ENCODE measurements around the gene MEP1A.
A peak's percentile ranks its signal among the peaks of the same experiment; 100 is the strongest.
"Not testable (repeated sequence)": the region's sequence is repeated elsewhere in the genome, so short reads cannot be mapped to it uniquely, and the experiment has no call there.

The MEP1A gene

GRCh38 chr6:46777476-46778346 is 15.5 kb upstream of the MEP1A start:
- peak; percentile 13 for DNase-seq

DNA sequence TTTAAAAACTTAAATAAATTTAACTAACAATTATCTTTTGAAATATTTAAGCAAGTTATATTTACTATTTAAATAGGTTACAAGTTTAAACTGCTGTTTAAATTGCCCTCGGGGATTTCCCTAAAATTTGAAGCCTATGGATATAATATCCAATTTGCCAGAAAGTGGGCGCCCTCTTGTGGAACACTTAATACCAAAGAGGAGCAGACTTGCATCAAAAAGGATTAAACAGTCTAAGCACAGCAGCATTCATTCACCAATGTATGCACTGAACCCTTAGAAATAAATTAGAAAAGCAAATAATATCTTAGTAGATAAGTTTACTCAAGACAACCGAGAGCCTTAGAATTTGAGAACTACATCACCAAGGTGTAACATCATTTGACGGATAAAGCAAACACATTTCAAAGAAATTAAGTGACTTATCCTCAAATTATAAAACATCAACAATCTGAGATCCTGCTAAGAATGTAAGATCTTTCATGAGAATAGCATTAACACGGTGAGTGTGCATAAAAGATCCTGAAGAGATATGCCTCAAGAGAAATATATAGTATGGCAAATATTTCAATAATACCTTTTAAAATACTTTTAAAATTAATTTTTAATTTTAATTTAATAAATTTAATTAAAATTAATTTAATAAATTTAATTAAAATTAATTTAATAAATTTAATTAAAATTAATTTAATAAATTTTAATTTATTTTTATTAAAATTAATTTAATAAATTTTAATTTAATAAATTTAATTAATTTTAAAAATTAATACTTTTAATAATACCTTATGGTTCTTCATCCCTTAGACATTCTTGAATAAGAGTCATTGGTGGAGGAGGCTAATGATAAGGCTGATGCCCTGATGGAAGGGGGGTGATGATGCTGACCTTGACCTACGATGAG is 11.5 kb upstream of the MEP1A start:
- DNase-seq = no peak

- DNase-seq = no peak
Observed at GRCh38 chr6:46784535-46784934, 8.7 kb upstream of the MEP1A start.

DNA sequence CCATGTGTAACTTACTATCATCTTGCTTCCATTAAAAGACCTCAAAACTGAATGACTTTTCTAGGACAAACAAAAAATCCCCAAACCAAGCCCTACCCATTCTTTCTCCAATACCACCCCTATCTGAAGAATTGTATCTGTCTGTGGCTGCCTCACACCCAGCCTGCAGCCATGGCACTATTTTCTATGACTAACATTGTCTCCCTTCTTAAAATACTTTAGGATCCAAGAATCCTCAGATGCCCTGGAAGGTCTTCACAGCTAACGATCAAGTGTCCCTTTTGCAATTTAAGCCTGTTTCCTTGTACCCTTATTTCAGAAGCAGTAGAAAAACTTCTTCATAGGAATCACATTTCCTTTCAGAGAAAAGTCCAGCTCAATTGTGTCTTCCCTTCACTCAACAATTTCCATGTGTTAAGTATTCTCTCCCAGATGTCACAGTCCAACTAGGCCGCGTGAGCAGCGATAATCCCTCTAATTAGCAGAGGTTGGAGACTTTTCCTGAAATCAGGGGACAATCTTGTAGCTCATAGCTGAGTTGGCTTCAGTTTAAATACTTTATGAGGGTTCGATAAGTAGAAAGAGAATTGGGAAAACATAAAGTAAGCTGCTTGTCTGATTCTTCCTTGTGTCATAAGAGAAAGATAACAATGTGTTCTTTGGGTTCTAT is 5.2 kb upstream of the MEP1A start:
- no peak for DNase-seq

DNA sequence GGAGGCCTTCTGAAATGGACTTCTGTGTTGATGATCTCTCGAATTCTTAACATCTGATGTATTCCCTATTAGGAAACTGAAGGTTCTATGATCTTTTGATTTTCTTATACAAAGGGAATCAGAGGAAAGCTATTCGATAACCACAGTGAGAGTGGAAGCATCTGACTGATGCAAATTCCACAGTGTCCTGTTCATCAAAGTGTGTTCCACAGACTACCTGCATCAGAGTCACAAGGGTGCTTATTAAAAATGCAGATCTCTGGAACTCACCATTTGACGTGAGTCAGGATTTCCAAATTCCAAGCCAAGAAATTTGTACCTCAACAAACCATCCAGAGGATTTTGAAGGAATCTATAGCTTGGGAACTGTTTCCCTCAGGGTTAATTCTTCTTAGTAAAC is 4.4 kb upstream of the MEP1A start:
- no peak for DNase-seq

DNA sequence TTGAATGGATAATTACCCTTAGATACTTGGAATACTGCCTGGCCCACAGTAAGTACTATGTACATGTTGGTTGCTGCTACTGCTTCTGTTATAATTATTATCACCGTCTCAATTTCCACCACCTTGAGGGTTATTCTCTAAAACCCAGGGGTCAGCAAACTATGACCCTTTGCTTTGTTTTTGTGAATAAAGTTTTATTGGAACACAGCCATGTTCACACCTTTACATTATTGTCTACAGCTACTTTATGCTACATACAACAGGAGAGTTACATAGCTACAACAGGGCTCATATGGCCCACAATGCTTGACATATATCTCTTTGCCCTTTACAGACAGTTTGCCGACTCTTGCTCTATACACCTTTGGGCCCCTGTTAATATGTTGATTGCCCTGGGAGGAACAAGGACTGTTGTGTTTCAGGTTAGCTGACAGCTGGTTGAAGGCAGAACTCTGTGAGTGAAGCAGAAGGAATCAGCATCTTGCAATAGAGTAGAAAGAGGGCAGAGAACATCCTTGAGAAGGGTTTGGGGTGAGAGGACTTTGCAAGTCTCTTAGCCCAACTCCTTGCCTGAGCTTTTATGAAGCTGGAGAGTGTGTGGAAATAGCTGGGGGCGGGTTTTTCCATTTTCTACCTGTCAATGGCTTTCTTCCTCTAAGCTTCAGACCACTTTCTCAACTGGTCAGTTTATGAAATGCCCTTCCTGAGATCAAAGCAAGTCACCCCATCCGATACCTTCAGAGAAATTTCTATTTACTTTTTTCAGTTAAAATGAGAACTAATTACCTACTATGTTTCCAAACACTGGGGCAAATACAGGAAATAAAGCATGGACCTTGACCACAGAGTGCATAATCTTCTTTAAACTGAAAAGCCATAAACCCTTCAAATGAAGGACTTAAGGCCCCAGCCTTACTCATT is 3.5 kb upstream of the MEP1A start:
- no peak for DNase-seq

DNA sequence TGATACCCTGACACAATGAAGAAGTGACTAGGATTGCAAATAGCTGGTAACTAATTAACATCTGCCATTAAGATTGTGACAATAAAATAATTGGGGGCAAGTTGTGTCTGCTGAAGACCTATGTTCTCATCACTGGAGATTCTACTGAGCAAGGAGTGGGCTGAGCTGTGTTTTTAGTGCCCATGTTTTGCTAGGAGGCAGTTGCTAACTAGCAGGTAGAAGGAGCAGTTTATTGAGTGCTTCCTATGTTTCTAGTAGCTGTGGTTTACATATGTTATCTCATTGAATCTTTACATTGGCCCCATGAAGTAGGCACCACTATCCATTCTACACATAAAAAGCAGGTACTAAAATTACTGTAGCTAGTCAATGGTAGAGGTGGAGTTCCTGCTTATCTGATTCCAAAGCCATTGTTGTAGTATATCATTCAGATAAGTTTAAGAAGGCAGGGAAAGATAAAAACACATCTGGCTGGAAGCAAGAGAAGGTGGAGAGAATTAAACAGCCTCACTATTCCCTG is 2.8 kb upstream of the MEP1A start:
- DNase-seq = no peak

- no peak for DNase-seq
Observed at GRCh38 chr6:46792635-46793034, 554 bp upstream of the MEP1A start.

- DNase-seq = no peak
Observed at GRCh38 chr6:46794068-46794467, 879 bp downstream of the MEP1A start.

GRCh38 chr6:46795816-46796215 is 2.6 kb downstream of the MEP1A start:
- DNase-seq = no peak

- DNase-seq = no peak
Observed at GRCh38 chr6:46796848-46797580, 3.8 kb downstream of the MEP1A start.

DNA sequence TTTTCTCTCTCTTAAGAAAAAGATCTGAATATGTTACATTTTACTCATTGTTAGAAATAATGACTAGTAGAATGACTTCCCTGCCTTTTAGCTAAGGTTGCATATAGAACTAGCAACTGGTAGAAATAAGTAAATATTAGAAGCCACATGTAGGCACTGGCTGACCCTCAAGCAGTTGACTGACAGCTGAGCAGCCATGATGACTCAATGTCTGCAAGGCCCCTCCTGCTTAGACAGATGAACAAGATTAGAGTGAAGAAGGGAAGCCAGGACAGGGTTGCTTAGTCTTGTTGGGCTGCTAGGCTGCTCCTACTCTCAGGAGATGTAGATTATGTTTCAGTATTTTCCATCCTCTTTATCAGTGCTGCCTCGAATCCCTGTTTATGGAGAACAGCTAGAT is 6.5 kb downstream of the MEP1A start:
- no peak for DNase-seq

GRCh38 chr6:46808806-46809205 is 15.6 kb downstream of the MEP1A start:
- no peak for DNase-seq

DNA sequence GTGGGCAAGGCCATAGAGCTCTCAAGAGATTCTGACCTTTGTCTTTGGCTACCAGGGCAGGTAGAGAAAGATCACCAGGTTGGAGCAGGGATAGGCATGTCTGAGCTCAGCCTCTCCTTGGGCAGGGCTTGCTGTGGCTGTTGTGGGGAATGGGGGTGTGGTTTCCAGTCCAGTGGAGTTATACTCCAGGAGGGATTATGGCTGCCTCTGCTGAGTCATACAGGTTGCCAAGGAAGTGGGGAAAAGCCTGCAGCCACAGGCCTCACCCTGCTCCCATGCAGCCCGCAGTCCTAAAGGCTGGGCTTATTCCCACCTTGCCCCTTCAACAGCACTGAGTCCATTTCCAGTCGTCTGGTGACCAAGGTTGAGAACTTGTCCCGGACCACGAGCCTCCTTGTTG is 21.9 kb downstream of the MEP1A start:
- no peak for DNase-seq

DNA sequence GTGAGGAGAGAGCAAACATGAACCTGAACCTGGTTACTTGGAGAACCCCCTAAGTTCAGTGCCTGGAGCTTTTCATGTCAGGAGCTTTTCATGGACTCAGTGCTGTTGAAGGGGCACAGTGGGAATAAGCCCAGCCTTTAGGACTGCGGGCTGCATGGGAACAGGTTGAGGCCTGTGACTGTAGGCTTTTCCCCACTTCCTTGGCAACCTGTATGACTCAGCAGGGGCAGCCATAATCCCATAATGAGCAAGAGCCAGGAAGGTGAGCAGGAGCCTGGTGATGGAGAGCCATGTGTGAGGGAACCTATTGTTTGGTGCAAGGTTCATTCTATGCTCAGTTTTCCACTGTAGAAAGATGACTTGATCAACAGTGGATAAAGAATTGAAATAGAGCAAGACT is 23.4 kb downstream of the MEP1A start:
- no peak for DNase-seq

- no peak for DNase-seq
Observed at GRCh38 chr6:46819561-46819960, 26.4 kb downstream of the MEP1A start.

- no peak for DNase-seq
Observed at GRCh38 chr6:46821458-46821881, 28.3 kb downstream of the MEP1A start.

DNA sequence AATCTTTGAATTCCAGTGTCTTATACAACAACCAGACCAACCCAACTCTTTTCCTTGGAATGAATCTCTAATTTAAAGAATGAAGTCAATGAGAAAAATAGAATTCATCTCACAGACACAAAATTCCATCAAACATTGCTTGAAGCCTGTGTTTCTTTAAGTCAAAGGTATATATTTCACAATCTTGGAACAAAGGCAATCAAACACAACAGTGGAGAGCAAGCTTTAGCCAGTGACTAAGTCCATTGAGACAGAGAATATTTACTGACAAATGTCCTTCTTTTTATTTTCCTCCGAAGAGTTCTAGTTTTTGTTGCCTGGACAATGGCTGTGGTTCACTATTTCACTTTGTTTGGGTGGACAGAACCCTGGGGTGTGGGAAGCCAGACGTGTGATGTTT is 35.8 kb downstream of the MEP1A start:
- no peak for DNase-seq

DNA sequence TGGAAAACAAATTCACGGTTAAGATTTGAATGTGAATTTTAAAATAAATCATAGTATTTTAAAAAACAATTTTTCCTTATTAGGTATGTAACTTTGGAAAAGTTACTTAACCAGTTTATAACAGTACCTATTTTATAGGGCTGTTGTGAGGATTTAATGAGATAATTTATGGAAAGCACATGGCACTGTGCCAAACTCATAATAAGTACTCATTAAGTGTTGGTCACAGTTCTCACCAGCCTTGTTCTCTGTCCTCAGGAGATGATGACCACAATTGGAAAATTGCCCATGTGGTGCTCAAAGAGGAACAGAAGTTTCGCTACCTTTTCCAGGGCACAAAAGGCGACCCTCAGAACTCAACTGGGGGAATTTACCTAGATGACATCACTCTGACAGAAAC is 39.6 kb downstream of the MEP1A start:
- no peak for DNase-seq

DNA sequence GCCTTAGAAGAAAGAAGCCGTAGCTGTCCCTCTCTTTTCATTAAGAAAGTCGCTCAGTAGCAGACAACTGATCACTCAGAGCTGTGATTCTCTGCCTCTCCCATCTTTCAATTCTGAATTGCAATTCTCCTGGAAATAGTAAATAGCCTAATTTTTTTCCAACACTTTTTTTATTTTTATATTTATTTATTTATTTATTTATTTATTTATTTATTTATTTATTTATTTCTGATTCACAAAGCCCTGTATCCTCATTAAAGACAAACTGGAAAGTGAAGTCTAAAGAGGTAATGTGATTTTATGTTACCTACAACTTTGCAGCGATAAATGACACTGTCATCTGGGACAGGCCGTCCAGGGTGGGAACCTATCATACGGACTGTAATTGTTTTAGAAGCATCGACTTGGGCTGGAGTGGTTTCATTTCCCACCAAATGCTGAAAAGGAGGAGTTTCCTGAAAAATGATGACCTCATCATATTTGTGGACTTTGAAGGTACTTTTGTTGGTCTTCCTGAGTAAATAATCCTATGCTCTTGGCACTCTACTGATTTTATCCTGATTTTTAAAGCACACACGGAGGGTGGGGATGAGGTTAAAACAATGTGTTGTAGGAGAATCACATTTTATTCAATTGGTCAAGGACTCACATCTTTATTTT is 41.2 kb downstream of the MEP1A start:
- not testable (repeated sequence) for DNase-seq

- not testable (repeated sequence) for DNase-seq
Observed at GRCh38 chr6:46834991-46835390, 41.8 kb downstream of the MEP1A start.
